Measurements from ENCODE around the gene ART4. TPM values are rescaled to one million over a fixed set of nuclear protein-coding genes. Genes with fewer than 3 reads are reported as not detected.
A peak's percentile ranks its signal among the peaks of the same experiment; 100 is the strongest.

The ART4 gene
- total RNA-seq, 1 experiment from 2014 or later = not detected

DNA sequence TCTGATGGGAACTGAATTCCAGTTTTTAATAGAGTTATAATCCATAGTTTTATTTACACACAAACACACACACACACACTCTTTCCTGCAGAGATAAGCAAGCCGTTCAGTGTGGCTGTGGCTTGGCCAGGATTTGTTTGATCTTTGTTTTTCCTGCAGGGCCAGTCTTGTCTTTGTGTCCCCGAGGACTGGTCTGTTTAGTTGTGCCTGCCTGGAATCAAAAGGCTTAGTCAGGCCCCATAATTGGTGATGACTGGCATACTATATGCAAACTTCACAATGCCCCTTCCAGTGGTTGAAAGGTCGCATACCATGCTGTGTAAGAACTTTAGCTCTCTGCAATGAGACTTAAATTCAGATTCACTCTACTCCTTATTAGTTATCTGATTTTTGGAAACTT lies 66.1 kb downstream of the ART4 start:
- Histone ChIP-seq H3K27ac (ENCODE audit: low read length) (no peak overlapping the region), H3K27me3 (ENCODE audit: control insufficient read depth, insufficient read depth, low read length) (no peaks in the 10 kb centered on the region), H3K4me3 (ENCODE audit: low read depth in 2 of 2, low read length in 2 of 2) (no peak overlapping the region), H3K9me3 (ENCODE audit: control insufficient read depth, insufficient read depth, low read depth, low read length) (no peaks in the 10 kb centered on the region), H3K36me3 (ENCODE audit: control insufficient read depth, insufficient read depth, low read length) (no peaks in the 10 kb centered on the region; the same call in 1 of the 2 replicates), H3K4me1 (ENCODE audit: control insufficient read depth, insufficient read depth, low read length) (peaks cover 12% of the 10 kb centered on the region)
- ChIA-PET CTCF (no interaction called here), POLR2A (no interaction called here)
- DNase-seq (ENCODE audit: low read depth, low spot score) (no peak), ATAC-seq (no peak)
- no TSS peak for BruUV-seq (replicated peaks)
- in situ Hi-C loops (cut with HindIII; ENCODE audit: low pct_unique_long_range_greater_than_20kb, low sequenced_read_pairs) = no loop called here
- TF ChIP-seq TCF7L2 (IDR thresholded peaks at IDR 0.05; ENCODE audit: low read depth, low read length) (no peak), REST (IDR thresholded peaks at IDR 0.05; ENCODE audit: insufficient read depth in 1 of 2, low read depth in 2 of 2, low read length in 1 of 2) (no peak), SIN3A (IDR thresholded peaks at IDR 0.05; ENCODE audit: borderline replicate concordance, insufficient read depth, low read depth, low read length) (no peak), POLR2AphosphoS5 (IDR thresholded peaks at IDR 0.05; ENCODE audit: low read depth, low read length) (no peak)
- TF ChIP-seq, protein P1, sequence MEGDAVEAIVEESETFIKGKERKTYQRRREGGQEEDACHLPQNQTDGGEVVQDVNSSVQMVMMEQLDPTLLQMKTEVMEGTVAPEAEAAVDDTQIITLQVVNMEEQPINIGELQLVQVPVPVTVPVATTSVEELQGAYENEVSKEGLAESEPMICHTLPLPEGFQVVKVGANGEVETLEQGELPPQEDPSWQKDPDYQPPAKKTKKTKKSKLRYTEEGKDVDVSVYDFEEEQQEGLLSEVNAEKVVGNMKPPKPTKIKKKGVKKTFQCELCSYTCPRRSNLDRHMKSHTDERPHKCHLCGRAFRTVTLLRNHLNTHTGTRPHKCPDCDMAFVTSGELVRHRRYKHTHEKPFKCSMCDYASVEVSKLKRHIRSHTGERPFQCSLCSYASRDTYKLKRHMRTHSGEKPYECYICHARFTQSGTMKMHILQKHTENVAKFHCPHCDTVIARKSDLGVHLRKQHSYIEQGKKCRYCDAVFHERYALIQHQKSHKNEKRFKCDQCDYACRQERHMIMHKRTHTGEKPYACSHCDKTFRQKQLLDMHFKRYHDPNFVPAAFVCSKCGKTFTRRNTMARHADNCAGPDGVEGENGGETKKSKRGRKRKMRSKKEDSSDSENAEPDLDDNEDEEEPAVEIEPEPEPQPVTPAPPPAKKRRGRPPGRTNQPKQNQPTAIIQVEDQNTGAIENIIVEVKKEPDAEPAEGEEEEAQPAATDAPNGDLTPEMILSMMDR (IDR thresholded peaks at IDR 0.05) = no peak
- intact Hi-C loops (cut with micrococcal nuclease; ENCODE audit: unreplicated experiment) = no loop called here

DNA sequence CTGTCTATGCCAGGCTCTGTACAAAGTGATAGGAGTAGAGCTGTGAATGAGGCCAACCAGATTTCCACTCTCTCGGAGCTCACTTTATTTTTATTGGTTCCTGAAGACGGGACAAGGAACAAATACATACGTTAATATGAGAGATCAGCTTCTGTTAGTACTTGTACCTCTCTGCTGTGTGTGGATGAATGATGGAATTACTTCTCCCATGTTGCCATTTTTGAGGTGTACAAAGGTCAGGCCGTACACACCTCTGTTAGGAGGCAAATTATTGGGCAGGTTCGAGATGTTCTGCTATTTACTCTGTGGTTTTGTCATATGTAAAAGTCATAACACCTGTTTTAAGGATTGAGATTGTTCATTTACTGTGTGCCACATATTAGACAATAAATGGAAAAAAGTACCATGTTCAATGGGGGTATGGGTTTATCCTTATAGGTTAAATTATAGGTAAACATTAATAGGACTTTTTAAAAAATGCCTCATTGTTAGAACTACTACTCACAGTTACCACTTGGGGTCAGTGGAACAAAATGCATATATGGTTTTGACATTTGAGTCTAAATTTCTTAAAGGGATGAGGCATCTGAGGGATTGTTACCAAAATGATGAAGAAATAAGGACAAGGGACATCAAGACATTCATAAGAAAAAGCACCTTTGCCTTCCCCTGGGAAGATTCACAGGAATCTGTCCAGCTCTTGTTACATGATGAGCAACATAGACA lies 66.9 kb downstream of the ART4 start:
- H3K27ac ChIP-seq (ENCODE audit: low read length) = peak overlapping the region; percentile 93
- intact Hi-C loops (cut with micrococcal nuclease; ENCODE audit: unreplicated experiment) = no loop called here
- BruUV-seq (replicated peaks) = no TSS peak

More for the DNA sequence above, 66.9 kb downstream of the ART4 start:
- H3K4me3 ChIP-seq (ENCODE audit: low read depth in 2 of 2, low read length in 2 of 2) = peak overlapping the region; percentile 86 to 88
- no peaks in the 10 kb centered on the region; the same call in 1 of the 2 replicates for H3K36me3 ChIP-seq (ENCODE audit: control insufficient read depth, insufficient read depth, low read length)
- TF ChIP-seq, protein P1 (IDR thresholded peaks at IDR 0.05) = peak; percentile 33; the same call in 1 of the 2 replicates
- no peak for TF ChIP-seq SIN3A (IDR thresholded peaks at IDR 0.05; ENCODE audit: borderline replicate concordance, insufficient read depth, low read depth, low read length)
- DNase-seq (ENCODE audit: low read depth, low spot score) (no peak), ATAC-seq (no peak)
- ChIA-PET POLR2A (no interaction called here), CTCF (interaction anchor here (0.6 kb wide), 1 partner anchor 220 kb away, joined by 3 read pairs; no protein-coding TSS in a partner anchor)
- H3K4me1 ChIP-seq (ENCODE audit: control insufficient read depth, insufficient read depth, low read length) = peaks cover 12% of the 10 kb centered on the region
- H3K27me3 ChIP-seq (ENCODE audit: control insufficient read depth, insufficient read depth, low read length) = no peaks in the 10 kb centered on the region
- in situ Hi-C loops (cut with HindIII; ENCODE audit: low pct_unique_long_range_greater_than_20kb, low sequenced_read_pairs) = no loop called here
- no peaks in the 10 kb centered on the region for H3K9me3 ChIP-seq (ENCODE audit: control insufficient read depth, insufficient read depth, low read depth, low read length)

All from Panc1 (cell line).